IPS-15b (cell line): ENCODE results near the gene MRPS18B.

Experiments
- H3K27me3 ChIP-seq: one replicate; pipeline ENCODE4 v1.6.1; 2013; ENCODE audit warnings: low read length; ENCODE audit not compliant: control insufficient read depth, insufficient read depth
- H3K36me3 ChIP-seq: one replicate; pipeline ENCODE4 v1.6.1; 2013; ENCODE audit warnings: low read length; ENCODE audit not compliant: control insufficient read depth, insufficient read depth
- H3K4me1 ChIP-seq: one replicate; pipeline ENCODE4 v1.6.1; 2013; ENCODE audit warnings: mild to moderate bottlenecking, low read length; ENCODE audit not compliant: control insufficient read depth, insufficient read depth
- H3K4me3 ChIP-seq: one replicate; pipeline ENCODE4 v1.5.1; 2013; ENCODE audit warnings: low read depth, low read length
- H3K9ac ChIP-seq: one replicate; pipeline ENCODE4 v1.6.1; 2013; ENCODE audit warnings: low read depth, mild to moderate bottlenecking, low read length
- H3K9me3 ChIP-seq: one replicate; pipeline ENCODE4 v1.6.1; 2013; ENCODE audit warnings: mild to moderate bottlenecking, low read length; ENCODE audit not compliant: control insufficient read depth, insufficient read depth

MRPS18B gene

GRCh38 chr6:30672445-30673253 is 55.0 kb downstream of the MRPS18B start, which contains the start of gene DHX16:
Gene DHX16, minus strand, starts transcription at chr6:30673006. Its CDS starts 165 bp downstream, at chr6:30672841.
- Histone ChIP-seq H3K36me3 (peaks cover 15% of the 10 kb centered on the region), H3K4me1 (no peaks in the 10 kb centered on the region)

More at GRCh38 chr6:30672445-30673253, 55.0 kb downstream of the MRPS18B start, which contains the start of gene DHX16:
- Histone ChIP-seq H3K27me3 (no peaks in the 10 kb centered on the region), H3K9ac (peak within 1 kb of the TSS; percentile 66), H3K9me3 (no peaks in the 10 kb centered on the region), H3K4me3 (peak within 1 kb of the TSS; percentile 95)
